Mesothelial cell of epicardium (in vitro differentiated cells): ENCODE data around the gene TRAIP. TPM values are rescaled to one million over a fixed set of nuclear protein-coding genes. Genes with fewer than 3 reads are reported as not detected.

Experiments
- DNase-seq, 2 experiments: peaks; one replicate each; pipeline ENCODE4 v3.0.0; 2021; ENCODE audit warnings: low spot score in 2 of 2; ENCODE audit not compliant: unreplicated experiment in 2 of 2
- H3K27ac Mint-ChIP-seq: 2 replicates; pipeline ENCODE4 v1.8.0; 2021; ENCODE audit warnings: mixed read lengths
- H3K27me3 Mint-ChIP-seq: 2 replicates; pipeline ENCODE4 v1.8.0; 2021; ENCODE audit warnings: low read depth, mixed read lengths
- H3K36me3 Mint-ChIP-seq: 2 replicates; pipeline ENCODE4 v1.8.0; 2021; ENCODE audit warnings: mixed read lengths
- H3K4me1 Mint-ChIP-seq: 2 replicates; pipeline ENCODE4 v1.8.0; 2021; ENCODE audit warnings: mixed read lengths
- H3K4me3 Mint-ChIP-seq: 2 replicates; pipeline ENCODE4 v1.8.0; 2021; ENCODE audit warnings: mild to moderate bottlenecking, moderate library complexity, mixed read lengths
- H3K9me3 Mint-ChIP-seq: 2 replicates; pipeline ENCODE4 v1.8.0; 2021; ENCODE audit warnings: mixed read lengths
- total RNA-seq: library from RNA; stranded (reverse); gene quantifications from 3 replicates; pipeline ENCODE4 v1.2.1, GENCODE V29; 2021
- TF ChIP-seq, protein P1 (sequence below): fragments of 200-600 bp; sonication (generic); IDR thresholded peaks from one replicate; pipeline ENCODE4 v1.5.0; 2021; ENCODE audit warnings: antibody characterized with exemption; ENCODE audit not compliant: unreplicated experiment

Gene TRAIP
- total RNA-seq, 1 donor from 2014 or later: 10.4 TPM

DNA sequence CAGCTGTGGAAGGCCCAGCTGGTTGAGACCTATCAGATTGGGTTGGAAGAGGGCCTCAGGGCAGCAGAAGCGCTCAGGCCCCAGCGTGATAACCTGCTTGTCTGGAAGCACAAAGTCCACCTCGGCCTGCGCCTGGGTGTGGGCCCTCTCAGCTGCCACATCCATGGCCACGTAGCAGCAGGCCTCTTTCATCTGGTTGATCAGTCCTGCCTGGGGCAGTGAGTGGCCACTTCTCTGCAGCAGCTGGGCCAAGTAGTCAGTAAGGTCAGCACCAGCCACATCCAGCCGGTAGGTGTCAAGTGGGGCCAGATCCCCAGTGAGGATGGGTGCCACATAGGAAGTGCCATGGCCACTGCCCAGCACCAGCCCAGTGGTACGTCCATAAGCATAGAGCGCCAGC lies 17.3 kb upstream of the TRAIP start:
- no peaks in the 10 kb centered on the region for H3K36me3 Mint-ChIP-seq
- H3K27me3 Mint-ChIP-seq: peaks cover 58% of the 10 kb centered on the region
- TF ChIP-seq, protein P1, sequence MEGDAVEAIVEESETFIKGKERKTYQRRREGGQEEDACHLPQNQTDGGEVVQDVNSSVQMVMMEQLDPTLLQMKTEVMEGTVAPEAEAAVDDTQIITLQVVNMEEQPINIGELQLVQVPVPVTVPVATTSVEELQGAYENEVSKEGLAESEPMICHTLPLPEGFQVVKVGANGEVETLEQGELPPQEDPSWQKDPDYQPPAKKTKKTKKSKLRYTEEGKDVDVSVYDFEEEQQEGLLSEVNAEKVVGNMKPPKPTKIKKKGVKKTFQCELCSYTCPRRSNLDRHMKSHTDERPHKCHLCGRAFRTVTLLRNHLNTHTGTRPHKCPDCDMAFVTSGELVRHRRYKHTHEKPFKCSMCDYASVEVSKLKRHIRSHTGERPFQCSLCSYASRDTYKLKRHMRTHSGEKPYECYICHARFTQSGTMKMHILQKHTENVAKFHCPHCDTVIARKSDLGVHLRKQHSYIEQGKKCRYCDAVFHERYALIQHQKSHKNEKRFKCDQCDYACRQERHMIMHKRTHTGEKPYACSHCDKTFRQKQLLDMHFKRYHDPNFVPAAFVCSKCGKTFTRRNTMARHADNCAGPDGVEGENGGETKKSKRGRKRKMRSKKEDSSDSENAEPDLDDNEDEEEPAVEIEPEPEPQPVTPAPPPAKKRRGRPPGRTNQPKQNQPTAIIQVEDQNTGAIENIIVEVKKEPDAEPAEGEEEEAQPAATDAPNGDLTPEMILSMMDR: no peak
- H3K4me3 Mint-ChIP-seq: no peak overlapping the region
- H3K4me1 Mint-ChIP-seq: no peaks in the 10 kb centered on the region
- no peaks in the 10 kb centered on the region for H3K9me3 Mint-ChIP-seq
- H3K27ac Mint-ChIP-seq: no peak overlapping the region
- DNase-seq: no peak

GRCh38 chr3:49872801-49873281 lies 16.5 kb upstream of the TRAIP start:
- Mint-ChIP-seq H3K9me3 (no peaks in the 10 kb centered on the region), H3K27ac (no peak overlapping the region), H3K36me3 (no peaks in the 10 kb centered on the region), H3K27me3 (peaks cover 64% of the 10 kb centered on the region), H3K4me3 (no peak overlapping the region), H3K4me1 (no peaks in the 10 kb centered on the region)
- TF ChIP-seq, protein P1: no peak
- no peak for DNase-seq

DNA sequence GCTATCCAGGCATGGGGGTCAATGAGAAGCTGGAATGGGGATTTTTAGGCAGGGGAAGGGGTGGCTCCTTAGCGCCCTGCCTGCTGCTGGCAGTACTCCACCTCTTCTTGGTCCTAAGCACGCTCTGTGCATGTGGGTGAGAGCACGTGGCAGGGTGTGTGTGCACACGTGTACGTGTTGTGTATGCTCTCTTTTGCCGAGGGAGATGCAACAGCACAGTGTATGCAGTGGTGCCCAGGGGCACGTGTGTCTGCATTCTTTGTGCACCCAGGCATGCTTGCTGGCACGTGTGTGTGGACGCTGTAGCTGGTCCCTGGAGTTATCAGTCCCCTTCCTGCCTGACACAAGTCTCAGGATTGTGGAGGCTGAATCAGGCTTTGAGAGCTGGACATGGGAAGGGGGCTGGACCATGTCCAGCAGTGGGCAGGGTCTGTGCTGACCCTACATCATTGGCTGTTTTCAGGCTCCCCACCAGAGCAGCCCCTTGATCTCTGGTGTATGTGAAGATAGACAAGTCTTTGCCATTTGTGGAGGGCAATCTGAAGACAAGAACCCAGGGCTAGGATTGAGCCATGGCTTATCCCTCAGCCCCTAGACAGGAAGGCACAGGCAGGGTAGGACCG lies 15.3 kb upstream of the TRAIP start:
- H3K27me3 Mint-ChIP-seq: peaks cover 76% of the 10 kb centered on the region
- H3K4me3 Mint-ChIP-seq: no peak overlapping the region
- no peaks in the 10 kb centered on the region for H3K36me3 Mint-ChIP-seq
- no peak overlapping the region for H3K27ac Mint-ChIP-seq
- DNase-seq: no peak
- H3K9me3 Mint-ChIP-seq: no peaks in the 10 kb centered on the region
- H3K4me1 Mint-ChIP-seq: no peaks in the 10 kb centered on the region
- TF ChIP-seq, protein P1: no peak

DNA sequence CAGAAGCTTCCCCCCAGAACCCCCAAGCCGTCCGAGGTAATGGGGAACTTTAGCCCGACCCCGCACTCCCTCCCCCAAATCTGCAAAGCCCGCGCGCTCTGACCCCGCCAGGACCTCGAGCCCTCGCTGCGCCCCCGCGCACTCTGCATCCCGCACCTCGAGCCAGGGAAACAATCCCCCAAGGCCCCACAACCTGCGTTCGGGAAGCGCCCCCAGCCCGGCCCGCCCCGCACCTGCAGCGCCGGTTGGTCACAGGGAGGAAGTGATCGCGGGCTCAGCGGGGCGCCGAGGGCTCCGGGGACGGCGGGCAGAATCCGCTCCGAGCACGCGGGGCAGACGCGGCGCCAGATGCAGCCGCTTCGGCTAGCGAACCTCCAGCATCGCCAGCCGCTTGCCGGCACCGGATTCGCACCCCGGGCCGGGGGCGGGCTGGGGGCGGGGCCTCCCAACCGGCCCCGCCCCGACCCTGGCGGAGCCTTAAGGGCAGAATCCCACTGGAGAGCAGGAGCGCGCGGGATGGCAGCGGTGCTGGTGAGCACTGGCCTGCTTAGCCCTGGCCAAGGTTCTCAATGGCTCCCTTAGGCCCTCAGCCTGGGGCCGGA lies 13.3 kb upstream of the TRAIP start, which contains the start of gene CAMKV:
Gene CAMKV, minus strand, starts transcription at position 382 of the 602 bp plus-strand sequence. CDS start 7,518 bp downstream, outside the sequence.
- Mint-ChIP-seq H3K27ac (no peak within 1 kb of the TSS), H3K36me3 (no peaks in the 10 kb centered on the region), H3K4me3 (peak within 1 kb of the TSS; percentile 15), H3K4me1 (no peaks in the 10 kb centered on the region), H3K9me3 (no peaks in the 10 kb centered on the region), H3K27me3 (peaks cover 78% of the 10 kb centered on the region)
- no peak for DNase-seq
- TF ChIP-seq, protein P1: no peak

GRCh38 chr3:49868862-49869466 lies 12.6 kb upstream of the TRAIP start:
- H3K27ac Mint-ChIP-seq: no peak overlapping the region
- H3K9me3 Mint-ChIP-seq: no peaks in the 10 kb centered on the region
- H3K4me1 Mint-ChIP-seq: no peaks in the 10 kb centered on the region
- DNase-seq: no peak
- TF ChIP-seq, protein P1: no peak
- H3K4me3 Mint-ChIP-seq: no peak overlapping the region
- peaks cover 78% of the 10 kb centered on the region for H3K27me3 Mint-ChIP-seq
- no peaks in the 10 kb centered on the region for H3K36me3 Mint-ChIP-seq
